Measurements from ENCODE around the gene INPP1. TPM values are rescaled to one million over a fixed set of nuclear protein-coding genes. Genes with fewer than 3 reads are reported as not detected.

INPP1 gene
- total and polyA plus RNA-seq, 2 of the 8 experiments (the other 6 are each of a cell fraction or from before 2014, with no cell fraction given) = 0.88 to 3.0 TPM

DNA sequence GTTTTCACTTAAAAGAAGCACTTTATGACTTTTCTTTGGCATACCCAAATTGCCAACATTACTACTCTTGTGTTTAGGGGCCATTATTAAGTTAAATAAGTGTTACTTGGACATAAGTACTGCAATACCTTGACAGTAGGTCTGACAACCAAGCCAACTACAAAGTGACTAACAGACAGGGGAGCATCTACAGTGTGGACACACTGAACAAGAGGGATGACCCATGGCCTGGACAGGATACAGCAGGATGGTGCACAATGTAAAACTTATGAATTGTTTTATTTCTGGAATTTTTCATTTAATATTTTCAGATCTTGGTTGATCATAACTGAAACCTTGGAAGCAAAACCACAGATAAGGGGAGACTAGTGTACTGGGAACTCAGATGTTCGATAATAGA is 4.0 kb upstream of the INPP1 start:
- no peak overlapping the region for H4K8ac ChIP-seq (ENCODE audit: extremely low read depth, insufficient read depth, low read length)
- H3K23me2 ChIP-seq (ENCODE audit: low read depth, low read length) = peaks cover 10% of the 10 kb centered on the region; the same call in 1 of the 2 replicates
- no peak overlapping the region for H2BK5ac ChIP-seq (ENCODE audit: low read depth, low read length)
- H2BK15ac ChIP-seq (ENCODE audit: low read length) = no peak overlapping the region
- WGBS, 2 experiments (ENCODE audit: extremely low coverage in 1 of 2, insufficient coverage in 1 of 2, insufficient read length in 1 of 2, insufficient replicate concordance in 2 of 2, low coverage in 1 of 2, low lambda C conversion rate in 2 of 2, missing lambda C conversion rate in 1 of 2) = 86% methylated on average over 1 of the region's 1 CpG; no CpG with 5 or more reads in 1 of the 2 experiments
- no peak for DNase-seq (ENCODE audit: low read depth in 1 of 2, low spot score in 2 of 2)
- H3K4me2 ChIP-seq (ENCODE audit: insufficient read depth in 1 of 2, low read depth in 2 of 2, low read length in 2 of 2) = no peak overlapping the region
- peaks cover 0 to 15% (median 8%) of the 10 kb centered on the region in 4 experiments; a peak in 5 of 7 replicates for H3K27me3 ChIP-seq (replicated peaks in 1 of 4; ENCODE audit: control insufficient read depth in 3 of 4, extremely low read depth in 1 of 4, insufficient read depth in 3 of 4, low read length in 3 of 4)
- no peak overlapping the region for H3K4ac ChIP-seq (replicated peaks; ENCODE audit: insufficient read length, low read depth, low read length)
- no peaks in the 10 kb centered on the region for H3K9me3 ChIP-seq (ENCODE audit: insufficient read depth in 2 of 2, low read depth in 1 of 2, low read length in 1 of 2)
- H2AK5ac ChIP-seq (ENCODE audit: low read depth, low read length) = no peak overlapping the region
- TF ChIP-seq CHD1 (IDR thresholded peaks at IDR 0.05; ENCODE audit: low read depth, low read length) (no peak), RFX5 (IDR thresholded peaks at IDR 0.05; ENCODE audit: borderline replicate concordance, low read depth, low read length) (no peak), TAF7 (optimal IDR thresholded peaks at IDR 0.05; ENCODE audit: borderline replicate concordance, low read depth, low read length) (no peak), FOSL1 (IDR thresholded peaks at IDR 0.05; ENCODE audit: insufficient read depth, low read depth, low read length) (no peak), ZNF274 (IDR thresholded peaks at IDR 0.05; ENCODE audit: borderline replicate concordance, extremely low read depth, low read length) (no peak), RNF2 (IDR thresholded peaks at IDR 0.05; ENCODE audit: borderline replicate concordance, low read depth, low read length, missing control alignments, poor library complexity, severe bottlenecking) (no peak), TAF1 (IDR thresholded peaks at IDR 0.05; ENCODE audit: low read depth, low read length) (no peak), SP1 (IDR thresholded peaks at IDR 0.05; ENCODE audit: low read depth, low read length) (no peak), NRF1 (IDR thresholded peaks at IDR 0.05; ENCODE audit: low read depth, low read length) (no peak), POU5F1 (IDR thresholded peaks at IDR 0.05; ENCODE audit: low read depth, low read length) (no peak), GTF2F1 (IDR thresholded peaks at IDR 0.05; ENCODE audit: borderline replicate concordance, low read depth, low read length) (no peak)
- TF ChIP-seq, protein P1, sequence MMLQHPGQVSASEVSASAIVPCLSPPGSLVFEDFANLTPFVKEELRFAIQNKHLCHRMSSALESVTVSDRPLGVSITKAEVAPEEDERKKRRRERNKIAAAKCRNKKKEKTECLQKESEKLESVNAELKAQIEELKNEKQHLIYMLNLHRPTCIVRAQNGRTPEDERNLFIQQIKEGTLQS (IDR thresholded peaks at IDR 0.05; ENCODE audit: insufficient read depth, low read depth, low read length) = no peak
- H2AFZ ChIP-seq (ENCODE audit: low read length) = no peak overlapping the region
- no peak overlapping the region for H3K23ac ChIP-seq (ENCODE audit: insufficient read length)
- H3K14ac ChIP-seq (ENCODE audit: insufficient read length) = no peak overlapping the region
- no peak overlapping the region for H2BK20ac ChIP-seq (ENCODE audit: low read length)
- no peaks in the 10 kb centered on the region for H3K79me1 ChIP-seq (ENCODE audit: low read depth, low read length)
- no peak overlapping the region for H3K56ac ChIP-seq (replicated peaks; ENCODE audit: insufficient read length, low read depth, low read length)
- H4K20me1 ChIP-seq (replicated peaks in 1 of 2; ENCODE audit: control insufficient read depth in 1 of 2, insufficient read depth in 2 of 2, low read length in 2 of 2) = no peaks in the 10 kb centered on the region
- H3K4me1 ChIP-seq (replicated peaks in 1 of 4; ENCODE audit: control insufficient read depth in 3 of 4, insufficient read depth in 4 of 4, low read length in 3 of 4) = 0 out of 7 replicates have a peak, but pooled peaks cover 0 to 7% (median 0%) of the 10 kb centered on the region in 4 experiments
- ChIA-PET POLR2A (ENCODE audit: partially characterized antibody) (interaction anchor here (0.6 kb wide), 1 partner anchor 58 kb away, joined by 3 read pairs; no protein-coding TSS in a partner anchor), CTCF (ENCODE audit: partially characterized antibody) (interaction anchor here (1.7 kb wide), 1 partner anchor 19 kb away, joined by 6 read pairs; the partner anchor contains the start of gene HIBCH)
- H3K36me3 ChIP-seq (ENCODE audit: control insufficient read depth in 2 of 4, insufficient read depth in 4 of 4, low read length in 3 of 4) = no peaks in the 10 kb centered on the region
- no peak overlapping the region for H4K91ac ChIP-seq (replicated peaks; ENCODE audit: insufficient read length, low read length)
- H3K27ac ChIP-seq (ENCODE audit: low read depth, low read length) = no peak overlapping the region
- H3K79me2 ChIP-seq (ENCODE audit: control insufficient read depth in 1 of 2, insufficient read depth in 2 of 2, low read length in 2 of 2) = no peaks in the 10 kb centered on the region
- H3K18ac ChIP-seq (ENCODE audit: extremely low read depth, low read length) = no peak overlapping the region
- H3K9ac ChIP-seq (replicated peaks in 1 of 4; ENCODE audit: extremely low read depth in 1 of 4, low read depth in 3 of 4, low read length in 3 of 4) = no peak overlapping the region
- H3K4me3 ChIP-seq (ENCODE audit: extremely low read depth in 1 of 4, insufficient read depth in 2 of 4, low read depth in 3 of 4, low read length in 4 of 4) = no peak overlapping the region
- no peak overlapping the region for H2BK12ac ChIP-seq (ENCODE audit: low read depth, low read length)
- H2BK120ac ChIP-seq (replicated peaks; ENCODE audit: low read depth, low read length) = no peak overlapping the region
- no peak for FAIRE-seq
- no peak overlapping the region for H4K5ac ChIP-seq (ENCODE audit: insufficient read length, low read depth, low read length)

Data from H1 (cell line).